Mesenchymal stem cell (in vitro differentiated cells and primary cell): ENCODE measurements around the gene UPF2.

Experiments used
- DNase-seq: peaks from one replicate; pipeline ENCODE4 v3.0.0-alpha.2; 2013
- H2AFZ ChIP-seq: one replicate; pipeline ENCODE4 v1.6.1; 2013; ENCODE audit warnings: low read depth, mild to moderate bottlenecking, control low read depth, inconsistent platforms, low read length, moderate library complexity
- H2AK5ac ChIP-seq: 2 replicates; pipeline ENCODE4 v1.6.1; 2013; ENCODE audit warnings: low read length, moderate library complexity, mild to moderate bottlenecking, inconsistent platforms; ENCODE audit not compliant: severe bottlenecking
- H2BK120ac ChIP-seq: one replicate; pipeline ENCODE4 v1.6.1; 2013; ENCODE audit warnings: low read depth, mild to moderate bottlenecking, inconsistent platforms, low read length, moderate library complexity
- H2BK12ac ChIP-seq, 2 experiments: one replicate each; pipeline ENCODE4 v1.6.1; 2013; ENCODE audit warnings: inconsistent platforms in 2 of 2, low read length in 2 of 2, mild to moderate bottlenecking in 2 of 2, moderate library complexity in 2 of 2, control low read depth in 1 of 2
- H2BK15ac ChIP-seq: one replicate; pipeline ENCODE4 v1.6.1; 2013; ENCODE audit warnings: mild to moderate bottlenecking, low read depth, inconsistent platforms; ENCODE audit not compliant: poor library complexity, severe bottlenecking
- H2BK5ac ChIP-seq: 2 replicates; pipeline ENCODE4 v1.6.1; 2013; ENCODE audit warnings: low read depth, mild to moderate bottlenecking, low read length, control low read depth, inconsistent platforms; ENCODE audit not compliant: poor library complexity, severe bottlenecking
- H3K14ac ChIP-seq, 2 experiments: one replicate each; pipeline ENCODE4 v1.6.1; 2013; ENCODE audit warnings: inconsistent platforms in 2 of 2, low read length in 2 of 2, control low read depth in 1 of 2, mild to moderate bottlenecking in 1 of 2, moderate library complexity in 1 of 2
- H3K18ac ChIP-seq, 2 experiments: one replicate each; pipeline ENCODE4 v1.6.1; 2013; ENCODE audit warnings: inconsistent platforms in 2 of 2, low read length in 2 of 2, control low read depth in 1 of 2, low read depth in 1 of 2, mild to moderate bottlenecking in 1 of 2
- H3K23ac ChIP-seq, 2 experiments: one replicate each; pipeline ENCODE4 v1.6.1; 2013; ENCODE audit warnings: inconsistent platforms in 2 of 2, low read length in 2 of 2, mild to moderate bottlenecking in 2 of 2, moderate library complexity in 2 of 2, control low read depth in 1 of 2
- H3K27ac ChIP-seq: 2 replicates; pipeline ENCODE4 v1.5.1; 2013; ENCODE audit warnings: mild to moderate bottlenecking, moderate library complexity, low read length, control low read depth, inconsistent platforms; ENCODE audit not compliant: poor library complexity, severe bottlenecking
- H3K27me3 ChIP-seq, 2 experiments: 2 replicates each; pipeline versions ENCODE4 v1.6.1 to v1.7.0; 2013; ENCODE audit warnings: low read length in 2 of 2, mild to moderate bottlenecking in 2 of 2, moderate library complexity in 2 of 2, control low read depth in 1 of 2, inconsistent platforms in 1 of 2; ENCODE audit not compliant: control insufficient read depth in 1 of 2, insufficient read depth in 1 of 2
- H3K36me3 ChIP-seq, 2 experiments: 2 replicates each; pipeline versions ENCODE4 v1.6.1 to v1.7.0; 2013; ENCODE audit warnings: low read length in 2 of 2, control low read depth in 1 of 2, inconsistent platforms in 1 of 2, low read depth in 1 of 2, mild to moderate bottlenecking in 1 of 2; ENCODE audit not compliant: insufficient read depth in 2 of 2, control insufficient read depth in 1 of 2
- H3K4ac ChIP-seq, 2 experiments: one replicate each; pipeline ENCODE4 v1.6.1; 2013; ENCODE audit warnings: inconsistent platforms in 2 of 2, low read length in 2 of 2, mild to moderate bottlenecking in 2 of 2, moderate library complexity in 2 of 2, control low read depth in 1 of 2, low read depth in 1 of 2
- H3K4me1 ChIP-seq: 2 replicates; pipeline ENCODE4 v1.6.1; 2013; ENCODE audit warnings: low read depth, low read length, control low read depth; ENCODE audit not compliant: control insufficient read depth, insufficient read depth
- H3K4me2 ChIP-seq: 2 replicates; pipeline ENCODE4 v1.6.1; 2013; ENCODE audit warnings: low read length, mild to moderate bottlenecking, inconsistent platforms; ENCODE audit not compliant: poor library complexity, severe bottlenecking
- H3K4me3 ChIP-seq, 2 experiments: 2 replicates each; pipeline versions ENCODE4 v1.5.1 to v1.7.0; 2013; ENCODE audit warnings: low read length in 2 of 2, mild to moderate bottlenecking in 2 of 2, control low read depth in 1 of 2, low read depth in 1 of 2; ENCODE audit not compliant: insufficient read depth in 1 of 2
- H3K79me1 ChIP-seq: replicated peaks from 2 replicates; pipeline ENCODE4 v1.6.1; 2013; ENCODE audit warnings: mild to moderate bottlenecking, control low read depth, low read length, inconsistent platforms; ENCODE audit not compliant: poor library complexity, severe bottlenecking
- H3K9ac ChIP-seq: 2 replicates; pipeline ENCODE4 v1.7.0; 2013; ENCODE audit warnings: mild to moderate bottlenecking, low read length, moderate library complexity
- H3K9me3 ChIP-seq: 2 replicates; pipeline ENCODE4 v1.7.0; 2013; ENCODE audit warnings: mild to moderate bottlenecking, low read length; ENCODE audit not compliant: control insufficient read depth
- H4K8ac ChIP-seq: one replicate; pipeline ENCODE4 v1.6.1; 2013; ENCODE audit warnings: inconsistent platforms, mild to moderate bottlenecking, low read length, moderate library complexity
- H4K91ac ChIP-seq: one replicate; pipeline ENCODE4 v1.6.1; 2013; ENCODE audit warnings: mild to moderate bottlenecking, low read length, inconsistent platforms
- WGBS: methylation state at CpG from one replicate; pipeline ENCODE4 v1.1.7; 2013; ENCODE audit warnings: mixed read lengths; 5-methylcytosine and 5-hydroxymethylcytosine counted together

UPF2 gene

DNA sequence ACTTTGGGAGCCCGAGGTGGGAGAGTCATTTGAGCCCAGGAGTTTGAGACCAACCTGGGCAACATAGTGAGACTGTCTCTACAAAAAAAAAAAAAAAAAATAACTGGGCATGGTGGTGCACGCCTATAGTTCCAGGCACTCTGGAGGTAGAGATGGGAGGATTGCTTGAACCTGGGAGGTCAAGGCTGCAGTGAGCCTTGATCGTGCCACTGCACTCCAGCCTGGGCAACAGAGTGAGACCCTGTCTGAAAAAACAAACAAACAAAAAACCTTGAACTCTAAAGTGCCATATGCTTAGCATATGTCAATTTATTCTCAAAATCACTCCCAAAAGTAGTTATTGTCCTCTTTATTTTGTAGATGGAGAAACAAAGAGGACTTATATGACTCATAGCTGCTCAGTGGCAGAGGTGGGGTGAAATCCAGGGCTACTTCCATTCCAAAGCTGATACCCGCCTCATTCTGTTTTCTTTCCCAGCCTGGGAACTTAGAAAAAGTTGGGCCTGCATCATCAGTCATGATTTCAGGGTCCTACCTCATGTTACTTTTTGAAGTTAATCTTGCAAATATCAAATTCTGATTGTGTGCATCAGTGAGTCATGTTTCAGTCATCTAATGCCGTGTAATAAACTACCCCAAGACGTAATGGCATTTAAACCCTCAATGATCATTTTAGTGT lies 39.4 kb upstream of the UPF2 start:
- no peak overlapping the region for H3K4me2 ChIP-seq
- no peak overlapping the region for H4K8ac ChIP-seq
- peaks cover 4% of the 10 kb centered on the region for H3K4me1 ChIP-seq
- no peak overlapping the region for H2BK12ac ChIP-seq
- 65% methylated on average over 4 of the region's 6 CpGs for WGBS
- no peak overlapping the region for H2AK5ac ChIP-seq
- DNase-seq, result peak; percentile 7
- no peak overlapping the region for H3K4me3 ChIP-seq
- peaks cover 19 to 31% of the 10 kb centered on the region in 2 experiments for H3K36me3 ChIP-seq
- H3K9ac ChIP-seq, result no peak overlapping the region
- H2AFZ ChIP-seq, result no peak overlapping the region
- no peak overlapping the region for H4K91ac ChIP-seq
- H2BK120ac ChIP-seq, result no peak overlapping the region
- no peaks in the 10 kb centered on the region for H3K27me3 ChIP-seq
- H3K4ac ChIP-seq, result no peak overlapping the region
- peaks cover 9% of the 10 kb centered on the region for H3K79me1 ChIP-seq
- no peak overlapping the region for H3K18ac ChIP-seq
- H2BK5ac ChIP-seq, result no peak overlapping the region
- H3K23ac ChIP-seq, result no peak overlapping the region
- no peak overlapping the region for H3K14ac ChIP-seq
- H3K9me3 ChIP-seq, result no peaks in the 10 kb centered on the region
- no peak overlapping the region for H2BK15ac ChIP-seq
- H3K27ac ChIP-seq, result no peak overlapping the region

DNA sequence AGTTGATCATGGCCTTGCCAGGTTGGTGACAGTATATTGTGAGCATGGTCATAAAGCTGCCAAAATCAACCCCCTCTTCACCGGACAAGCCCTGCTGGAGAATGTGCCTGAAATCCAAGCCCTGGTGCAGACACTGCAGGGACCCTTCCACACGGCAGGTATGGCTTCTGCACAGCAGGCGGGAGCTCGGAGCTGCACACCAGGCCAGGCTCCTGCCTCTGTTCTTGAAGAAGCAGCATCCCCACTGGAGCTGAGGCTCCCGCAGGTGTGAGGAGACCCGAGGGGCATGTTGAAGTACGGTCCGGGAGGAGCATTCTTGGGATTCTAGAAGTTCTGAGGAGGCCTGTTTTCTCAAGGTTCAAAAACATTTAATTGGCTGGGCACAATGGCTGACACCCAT lies 38.9 kb upstream of the UPF2 start:
- Histone ChIP-seq H3K9ac (no peak overlapping the region), H3K27me3 (no peaks in the 10 kb centered on the region), H4K8ac (no peak overlapping the region), H3K4me3 (no peak overlapping the region), H2BK12ac (no peak overlapping the region), H2AK5ac (no peak overlapping the region), H3K18ac (no peak overlapping the region), H2BK120ac (no peak overlapping the region), H3K27ac (no peak overlapping the region), H3K9me3 (no peaks in the 10 kb centered on the region), H3K4me1 (peaks cover 4% of the 10 kb centered on the region), H2AFZ (no peak overlapping the region), H2BK5ac (no peak overlapping the region), H4K91ac (no peak overlapping the region), H3K23ac (no peak overlapping the region), H3K4me2 (no peak overlapping the region), H3K14ac (no peak overlapping the region), H3K79me1 (peaks cover 9% of the 10 kb centered on the region), H2BK15ac (no peak overlapping the region), H3K36me3 (peaks cover 15 to 25% of the 10 kb centered on the region in 2 experiments), H3K4ac (no peak overlapping the region)
- no peak for DNase-seq
- over 99% methylated on average over 7 of the region's 8 CpGs for WGBS

DNA sequence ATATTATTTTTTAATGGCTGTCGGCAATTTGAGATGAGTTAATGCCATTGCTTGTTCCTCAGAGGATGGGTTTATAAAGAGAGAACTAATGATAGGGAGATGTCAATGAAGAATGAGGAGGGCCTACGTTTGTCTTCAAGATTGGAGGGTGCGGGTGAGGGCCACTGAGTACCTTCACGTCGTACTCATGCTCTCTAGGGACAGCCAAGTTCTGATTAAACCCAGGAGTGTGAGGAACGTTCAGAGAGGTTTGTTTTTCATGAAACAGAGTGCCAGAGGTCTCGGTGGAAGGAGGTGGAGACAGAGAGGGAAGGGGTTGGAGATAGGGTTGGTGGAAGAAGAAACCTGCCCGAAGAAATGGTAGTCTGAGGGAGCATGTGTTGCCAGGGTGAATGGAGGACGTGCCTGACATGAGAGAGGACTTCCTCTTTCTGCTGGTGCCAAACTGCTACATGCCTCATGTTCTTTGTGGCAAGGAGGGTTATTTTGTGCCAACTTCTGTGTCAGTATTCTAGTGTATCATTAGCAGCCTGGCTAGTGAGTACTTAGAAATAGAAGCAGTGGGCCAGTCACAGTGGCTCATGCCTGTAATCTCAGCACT lies 35.1 kb upstream of the UPF2 start:
- peaks cover 7% of the 10 kb centered on the region in 2 experiments for H3K36me3 ChIP-seq
- no peak overlapping the region for H3K27ac ChIP-seq
- no peak overlapping the region for H3K4ac ChIP-seq
- no peak overlapping the region for H2AFZ ChIP-seq
- no peak overlapping the region for H3K23ac ChIP-seq
- H2BK120ac ChIP-seq, result no peak overlapping the region
- peaks cover 18% of the 10 kb centered on the region for H3K79me1 ChIP-seq
- no peak overlapping the region for H3K4me3 ChIP-seq
- H3K4me1 ChIP-seq, result peaks cover 4% of the 10 kb centered on the region
- no peaks in the 10 kb centered on the region for H3K27me3 ChIP-seq
- no peak overlapping the region for H2BK5ac ChIP-seq
- no peak overlapping the region for H2AK5ac ChIP-seq
- H3K9ac ChIP-seq, result no peak overlapping the region
- no peak overlapping the region for H3K4me2 ChIP-seq
- no peak overlapping the region for H4K8ac ChIP-seq
- no peak for DNase-seq
- H3K18ac ChIP-seq, result no peak overlapping the region
- H2BK12ac ChIP-seq, result no peak overlapping the region
- no peak overlapping the region for H3K14ac ChIP-seq
- no peaks in the 10 kb centered on the region for H3K9me3 ChIP-seq
- H4K91ac ChIP-seq, result no peak overlapping the region
- 84% methylated on average over 9 of the region's 9 CpGs for WGBS
- H2BK15ac ChIP-seq, result no peak overlapping the region

DNA sequence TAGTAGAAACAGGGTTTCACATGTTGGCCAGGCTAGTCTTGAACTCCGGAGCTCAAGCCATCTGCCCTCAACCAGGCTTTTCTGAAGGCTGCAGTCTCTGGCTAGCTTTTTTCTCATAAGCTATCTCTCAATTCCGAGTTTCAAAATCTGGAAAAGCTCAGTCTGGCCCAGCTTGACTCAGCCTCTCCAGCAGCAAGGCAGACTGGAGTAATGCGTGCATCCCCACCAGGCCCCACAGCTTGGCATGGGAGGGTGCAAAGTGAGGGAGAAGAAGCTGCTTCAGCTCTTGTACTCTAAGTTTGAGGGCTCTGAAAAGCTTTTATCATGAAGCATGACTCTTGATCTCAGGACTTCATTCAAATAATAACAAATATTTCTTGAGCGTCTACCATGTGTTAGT lies 30.9 kb upstream of the UPF2 start:
- no peak overlapping the region for H2BK15ac ChIP-seq
- no peak overlapping the region for H4K91ac ChIP-seq
- H3K79me1 ChIP-seq, result peaks cover 25% of the 10 kb centered on the region

More for the DNA sequence above, 30.9 kb upstream of the UPF2 start:
- Histone ChIP-seq H2AFZ (no peak overlapping the region), H2BK120ac (no peak overlapping the region), H3K9me3 (no peaks in the 10 kb centered on the region), H2AK5ac (no peak overlapping the region), H3K4me1 (peaks cover 4% of the 10 kb centered on the region), H3K27me3 (no peaks in the 10 kb centered on the region), H3K23ac (no peak overlapping the region), H3K14ac (no peak overlapping the region), H3K4me3 (no peak overlapping the region), H3K4ac (no peak overlapping the region), H3K4me2 (no peak overlapping the region), H3K18ac (no peak overlapping the region), H4K8ac (no peak overlapping the region), H3K36me3 (peaks cover 5 to 7% of the 10 kb centered on the region in 2 experiments), H3K9ac (no peak overlapping the region), H3K27ac (no peak overlapping the region), H2BK5ac (no peak overlapping the region), H2BK12ac (no peak overlapping the region)
- no peak for DNase-seq
- WGBS, result 97% methylated on average over 4 of the region's 4 CpGs
